ENCODE results near the gene NIPAL3.
"Not testable (repeated sequence)": the region's sequence is repeated elsewhere in the genome, so short reads cannot be mapped to it uniquely, and the experiment has no call there.

Gene NIPAL3

DNA sequence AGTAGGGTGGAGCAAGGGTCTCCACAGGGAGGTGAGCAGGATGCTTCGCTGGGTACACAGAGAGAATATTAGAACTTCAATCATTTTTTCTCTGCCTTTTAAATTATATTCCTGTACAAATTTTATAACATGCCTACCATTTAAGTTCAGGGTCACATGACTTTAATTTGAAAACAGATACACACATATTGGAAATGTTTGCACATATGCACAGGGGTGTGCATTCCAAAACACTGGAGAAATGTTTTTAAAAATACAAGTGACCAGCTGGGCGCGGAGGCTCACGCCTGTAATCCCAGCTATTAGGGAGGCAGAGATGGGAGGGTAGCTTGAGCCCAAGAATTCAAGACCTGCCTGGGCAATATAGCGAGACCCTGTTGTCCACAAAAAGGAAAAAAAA, 39.7 kb downstream of the NIPAL3 start:
- no peak for DNase-seq (ENCODE audit: low read depth in 1 of 2, low spot score in 1 of 2)

DNA sequence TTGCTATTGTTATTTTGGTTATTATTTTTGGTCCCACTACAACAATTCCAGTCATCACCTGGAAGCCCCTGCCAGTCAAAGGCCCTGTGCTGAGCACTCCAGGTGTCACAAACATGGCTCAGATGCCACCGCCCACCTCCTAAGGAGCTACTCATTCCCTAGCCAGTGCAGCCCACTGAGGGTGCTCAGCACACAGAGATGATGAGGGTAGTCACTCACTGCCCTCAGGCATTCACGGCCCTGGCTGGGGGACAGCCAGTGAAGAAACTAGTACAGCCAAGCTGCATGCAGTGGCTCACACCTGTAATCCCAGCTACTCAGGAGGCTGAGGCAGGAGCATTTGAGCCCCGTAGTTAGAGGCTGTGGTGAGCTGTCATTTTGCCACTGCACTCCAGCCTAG, 42.3 kb downstream of the NIPAL3 start:
- no peak for DNase-seq (ENCODE audit: low read depth in 1 of 2, low spot score in 1 of 2)

- DNase-seq (ENCODE audit: low read depth in 1 of 2, low spot score in 1 of 2): no peak
Observed at GRCh38 chr1:24459551-24460266, 44.1 kb downstream of the NIPAL3 start.

DNA sequence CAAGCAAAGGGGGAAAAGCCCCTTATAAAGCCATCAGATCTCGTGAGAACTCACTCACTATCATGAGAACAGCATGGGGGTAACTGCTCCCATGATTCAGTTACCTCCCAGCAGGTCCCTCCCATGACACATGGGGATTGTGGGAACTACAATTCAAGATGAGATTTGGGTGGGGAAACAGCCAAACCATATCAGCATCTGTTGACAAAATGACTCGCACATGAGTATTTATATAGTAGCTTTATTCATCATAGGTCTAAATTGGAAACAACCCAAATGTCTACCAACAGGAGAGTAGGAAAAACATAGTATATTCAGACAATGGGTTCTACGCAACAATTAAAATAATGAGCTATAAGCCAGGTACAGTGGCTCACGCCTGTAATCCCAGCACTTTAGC, 46.5 kb downstream of the NIPAL3 start:
- not testable (repeated sequence) for DNase-seq (ENCODE audit: low read depth in 1 of 2, low spot score in 1 of 2)

DNA sequence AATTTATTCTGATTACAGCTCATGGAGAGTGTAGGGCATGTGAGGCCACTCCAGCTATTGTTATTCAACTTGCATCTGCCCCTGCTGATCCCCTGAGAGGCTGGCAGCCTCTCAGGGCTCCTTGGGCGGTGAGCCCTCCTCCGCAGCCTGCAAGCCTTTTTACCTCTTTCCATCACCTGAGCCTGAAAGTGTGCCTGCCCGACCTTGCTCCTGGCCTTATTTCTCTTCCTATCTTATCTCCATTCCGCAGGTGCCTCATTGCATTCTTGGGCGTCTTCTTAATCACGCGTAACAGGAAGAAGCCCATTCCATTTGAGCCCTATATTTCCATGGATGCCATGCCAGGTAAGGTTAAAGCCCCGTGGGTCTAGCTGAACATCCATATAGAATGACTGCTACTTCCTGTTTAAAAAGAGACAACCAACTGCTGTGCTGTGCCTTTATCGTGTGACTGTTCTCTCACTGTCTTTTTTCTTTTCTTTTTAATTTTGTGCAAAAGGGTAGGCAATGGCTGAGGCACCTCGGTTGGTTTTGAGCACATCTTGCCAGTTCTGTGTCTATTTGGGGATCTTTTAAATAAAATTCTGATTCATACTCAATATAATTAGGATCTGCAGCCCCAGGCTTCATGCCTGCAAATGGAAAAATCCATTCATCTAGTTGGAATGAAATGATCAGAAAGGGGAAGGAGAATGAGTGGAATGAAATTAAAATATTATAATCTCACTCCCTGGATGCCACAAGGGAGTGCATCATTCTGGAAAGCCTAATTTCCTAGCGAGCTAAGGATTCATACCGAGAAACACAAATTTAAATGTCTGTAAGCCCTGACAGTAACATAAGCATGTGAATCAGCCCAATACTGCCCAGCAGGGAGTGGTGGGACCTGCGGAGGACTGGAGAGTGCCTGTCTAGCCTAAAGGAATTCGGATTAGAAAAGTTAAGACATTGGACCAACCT, 48.5 kb downstream of the NIPAL3 start:
- DNase-seq (ENCODE audit: low read depth in 1 of 2, low spot score in 1 of 2): no peak

- no peak for DNase-seq (ENCODE audit: low read depth in 1 of 2, low spot score in 1 of 2)
Observed at GRCh38 chr1:24465099-24465498, 49.5 kb downstream of the NIPAL3 start.

- no peak for DNase-seq (ENCODE audit: low read depth in 1 of 2, low spot score in 1 of 2)
Observed at GRCh38 chr1:24465638-24466037, 50.0 kb downstream of the NIPAL3 start.

GRCh38 chr1:24468685-24469316, 53.2 kb downstream of the NIPAL3 start:
- no peak for DNase-seq (ENCODE audit: low read depth in 1 of 2, low spot score in 1 of 2)

DNA sequence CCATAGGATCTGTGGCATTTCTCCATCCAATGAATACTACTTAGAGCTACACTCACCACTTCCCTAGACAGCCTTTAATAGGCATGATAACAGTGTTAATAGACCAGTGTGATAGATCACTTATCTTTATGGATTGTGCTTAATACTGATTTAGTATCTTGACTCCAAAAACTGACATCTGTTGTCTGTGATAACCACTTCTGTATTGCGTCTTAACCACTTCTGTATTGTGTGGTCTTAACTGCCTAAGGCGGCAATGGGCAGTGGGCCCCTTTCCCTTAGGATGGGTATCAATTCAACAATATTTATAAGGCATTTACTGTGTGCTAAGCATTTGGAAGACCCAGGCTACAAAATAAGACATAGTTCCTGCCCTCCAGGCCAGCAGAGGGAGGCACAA, 55.0 kb downstream of the NIPAL3 start:
- DNase-seq (ENCODE audit: low read depth in 1 of 2, low spot score in 1 of 2): no peak

- DNase-seq (ENCODE audit: low read depth in 1 of 2, low spot score in 1 of 2): no peak
Observed at GRCh38 chr1:24472527-24473251, 57.1 kb downstream of the NIPAL3 start.

DNA sequence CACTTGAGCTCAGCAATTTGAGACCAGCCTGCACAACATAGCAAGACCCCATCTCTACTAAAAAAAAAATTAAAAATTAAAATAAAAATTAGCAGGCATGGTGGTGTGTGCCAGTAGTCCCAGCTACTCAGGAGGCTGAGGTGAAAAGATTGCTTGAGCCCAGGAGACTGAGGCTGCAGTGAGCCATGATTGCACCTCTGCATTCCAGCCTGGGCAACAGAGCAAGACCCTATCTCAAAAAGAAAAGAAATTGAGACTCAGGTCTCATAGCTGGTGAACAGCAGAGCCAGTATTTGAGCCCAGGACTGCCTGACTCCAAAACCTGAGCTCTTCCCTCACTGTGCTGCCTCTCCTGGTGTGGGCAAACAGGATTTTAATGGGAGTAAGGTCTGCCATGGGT, 58.6 kb downstream of the NIPAL3 start:
- no peak for DNase-seq (ENCODE audit: low read depth in 1 of 2, low spot score in 1 of 2)

DNA sequence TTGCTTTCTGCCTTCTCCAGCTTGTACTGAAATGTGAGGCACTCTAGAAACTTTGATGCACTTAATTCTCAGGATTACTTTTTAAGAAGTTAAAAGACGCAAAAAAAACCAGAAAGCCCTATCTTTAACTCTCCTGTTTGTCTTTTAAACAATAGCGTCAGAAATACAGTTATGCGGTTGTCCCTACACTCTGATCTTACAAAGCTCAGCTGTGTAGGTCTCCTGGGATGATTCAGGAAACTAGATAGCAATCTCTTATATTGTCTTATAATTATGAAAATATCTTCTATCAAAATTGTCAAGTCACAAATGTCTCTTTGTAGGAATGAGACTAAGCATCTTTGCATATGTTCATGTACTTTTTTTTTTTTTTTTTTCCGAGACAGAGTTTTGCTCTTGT, 60.1 kb downstream of the NIPAL3 start:
- DNase-seq (ENCODE audit: low read depth in 1 of 2, low spot score in 1 of 2): no peak

- no peak for DNase-seq (ENCODE audit: low read depth in 1 of 2, low spot score in 1 of 2)
Observed at GRCh38 chr1:24476571-24476970, 61.0 kb downstream of the NIPAL3 start.

DNA sequence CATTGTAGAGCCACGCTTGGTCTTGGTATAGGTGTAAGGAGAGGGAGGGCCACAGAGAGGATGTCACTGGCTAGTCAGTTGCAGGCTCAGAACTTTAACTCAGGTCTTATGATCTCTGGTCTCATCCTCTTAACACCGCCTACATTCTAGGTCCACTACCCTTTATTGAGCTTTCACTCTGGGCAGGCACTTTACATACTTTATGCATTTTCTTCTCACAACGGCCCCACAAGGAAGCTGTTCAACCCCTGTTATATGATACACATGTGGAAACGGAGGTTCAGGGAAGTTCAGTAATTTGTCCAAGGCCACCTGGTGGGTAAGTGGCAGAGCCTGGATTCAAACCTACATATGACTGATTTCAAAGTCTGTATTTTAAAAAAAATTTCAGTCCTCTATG, 61.7 kb downstream of the NIPAL3 start:
- no peak for DNase-seq (ENCODE audit: low read depth in 1 of 2, low spot score in 1 of 2)

- DNase-seq (ENCODE audit: low read depth in 1 of 2, low spot score in 1 of 2): peak in 1 of 2 donors; percentile 62
Observed at GRCh38 chr1:24481101-24481500, 65.5 kb downstream of the NIPAL3 start.

GRCh38 chr1:24481843-24482610, 66.4 kb downstream of the NIPAL3 start:
- no peak for DNase-seq (ENCODE audit: low read depth in 1 of 2, low spot score in 1 of 2)

- DNase-seq (ENCODE audit: low read depth in 1 of 2, low spot score in 1 of 2): no peak
Observed at GRCh38 chr1:24483441-24483840, 67.8 kb downstream of the NIPAL3 start.

DNA sequence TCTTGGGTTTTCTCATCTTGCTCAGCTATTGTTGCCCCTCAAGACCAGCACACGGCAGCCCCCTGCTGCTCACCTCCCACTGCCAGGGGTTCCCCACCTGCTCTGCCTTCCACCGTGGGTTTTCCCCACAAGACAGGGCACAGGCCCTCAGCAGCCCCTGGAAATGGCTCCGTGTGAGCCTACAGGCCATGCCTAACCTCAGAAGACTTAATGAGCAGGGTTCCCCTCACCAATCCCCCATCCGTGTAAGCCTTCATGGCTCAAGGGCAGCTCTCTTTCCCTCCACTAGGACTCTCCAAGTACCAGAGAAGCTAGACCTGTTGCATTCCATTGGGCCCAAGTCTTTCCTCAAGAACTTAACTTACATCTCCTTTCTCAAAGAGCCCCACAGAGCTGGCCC, 68.6 kb downstream of the NIPAL3 start:
- DNase-seq (ENCODE audit: low read depth in 1 of 2, low spot score in 1 of 2): no peak

DNA sequence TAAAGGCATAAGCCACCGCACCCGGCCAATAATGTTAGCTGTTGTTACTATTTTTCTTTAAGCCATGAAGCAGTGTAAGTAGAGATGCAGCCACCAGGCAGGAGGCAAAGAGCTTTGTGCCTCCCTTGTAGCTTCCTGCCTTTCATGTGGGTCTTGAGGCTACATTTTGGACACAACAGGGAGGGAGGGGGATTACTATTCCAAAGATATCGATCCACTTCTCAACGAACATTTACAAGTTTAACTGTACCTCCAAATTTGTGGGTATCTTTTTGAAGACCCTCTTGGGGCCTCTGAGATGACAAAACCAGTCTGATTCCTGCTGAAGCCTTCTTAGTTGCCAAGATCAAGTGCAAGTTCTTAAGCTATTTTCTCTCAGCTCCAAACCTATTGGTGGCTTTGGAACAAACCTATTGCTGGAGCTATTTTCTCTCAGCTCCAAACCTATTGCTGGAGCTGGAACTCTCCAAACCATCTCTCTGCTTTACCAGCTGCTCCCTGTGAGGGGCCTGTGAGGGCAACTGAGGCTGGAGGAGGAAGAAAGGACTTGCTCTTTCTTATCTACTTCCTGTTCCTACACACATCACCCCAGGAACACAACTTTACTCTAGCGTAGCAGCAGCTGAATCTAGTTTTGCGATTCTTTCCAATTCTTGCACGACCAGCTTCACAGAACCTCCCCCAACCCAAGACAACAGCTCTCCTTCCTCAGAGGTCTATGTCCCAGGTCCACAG, 70.9 kb downstream of the NIPAL3 start:
- DNase-seq (ENCODE audit: low read depth in 1 of 2, low spot score in 1 of 2): no peak

- no peak for DNase-seq (ENCODE audit: low read depth in 1 of 2, low spot score in 1 of 2)
Observed at GRCh38 chr1:24487455-24487854, 71.9 kb downstream of the NIPAL3 start.

All from activated CD4-positive, alpha-beta T cell treated with anti-CD3 and anti-CD28 coated beads, Interleukin-2, amount 50 U/mL, for 24 hours (primary cell).